Left kidney (tissue), 2 donors: Measurements from ENCODE around the gene UCN. TPM values are rescaled to one million over a fixed set of nuclear protein-coding genes. Genes with fewer than 3 reads are reported as not detected.

ENCODE experiments used
- DNase-seq: peaks from one replicate; pipeline ENCODE4 v3.0.0-alpha.2; 2013
- polyA plus RNA-seq: library from polyadenylated mRNA; unstranded; fragments of 120-200 nt; gene quantifications from one replicate; pipeline ENCODE4 v1.2.1, GENCODE V29; 2013; ENCODE audit not compliant: insufficient read length

Gene UCN
- polyA plus RNA-seq, 1 donor: 0.65 TPM

DNA sequence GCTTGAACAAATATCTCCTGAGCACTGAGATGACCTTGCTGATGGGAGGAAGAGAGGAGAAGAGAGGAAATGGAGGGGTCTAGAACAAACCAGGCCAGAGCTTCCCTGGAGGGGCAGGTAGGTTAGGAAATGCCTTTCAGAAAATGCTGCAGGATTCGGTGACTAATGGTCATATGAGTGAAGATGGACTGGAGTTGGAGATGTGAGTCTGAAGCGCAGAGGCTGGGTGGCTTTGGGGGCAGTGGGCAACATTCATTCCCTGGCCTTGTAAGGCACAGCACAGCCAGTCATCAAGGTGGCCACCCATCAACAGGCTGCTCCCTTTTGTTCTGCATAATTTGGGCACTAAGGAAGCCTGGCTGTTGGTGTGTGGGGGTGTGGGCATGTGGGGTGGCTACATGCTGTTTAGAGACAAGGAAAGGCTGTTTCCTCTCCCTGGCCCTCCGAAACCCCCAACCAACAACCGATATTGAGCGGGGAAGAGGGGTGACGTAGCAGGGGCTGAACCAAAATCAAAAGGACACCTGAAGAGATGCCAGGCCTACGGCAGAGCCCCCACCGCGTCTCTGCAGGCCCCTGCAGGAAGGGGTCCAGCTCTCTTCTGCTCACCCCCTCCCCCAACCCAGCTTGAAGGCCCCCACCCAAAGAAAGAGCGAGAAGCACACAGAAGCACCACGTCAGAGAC is 46.9 kb downstream of the UCN start:
- no peak for DNase-seq

DNA sequence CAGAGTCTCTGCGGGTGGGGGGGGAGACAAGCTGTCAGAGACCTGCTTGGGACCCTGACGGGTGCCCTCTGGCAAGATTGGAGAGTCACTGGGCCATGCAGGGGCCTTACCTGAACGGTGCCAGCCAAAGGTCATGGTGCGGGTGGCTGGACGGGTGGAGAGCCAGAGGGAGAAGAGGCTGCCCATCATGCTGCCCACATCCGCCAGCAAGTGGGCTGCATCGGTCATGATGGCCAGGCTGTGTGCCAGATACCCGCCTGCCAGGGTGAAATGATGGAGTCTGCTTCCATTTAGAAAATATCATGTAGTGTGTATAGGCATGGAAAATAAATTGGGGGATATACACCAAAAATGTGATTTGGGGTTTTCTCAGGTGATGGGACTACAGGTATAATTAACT is 50.2 kb downstream of the UCN start:
- DNase-seq: no peak

Other genes with a start within 250 kb of the UCN start
- gene OST4, start 236.8 kb downstream of the UCN start, polyA plus RNA-seq: 205 TPM
- 57.7 TPM for gene EMILIN1, start 229.8 kb downstream of the UCN start, polyA plus RNA-seq
- gene KHK, start 221.7 kb downstream of the UCN start, polyA plus RNA-seq: 47.9 TPM
- 5.4 TPM for gene CGREF1, start 189.3 kb downstream of the UCN start, polyA plus RNA-seq
- 1.4 TPM for gene ABHD1, start 184.6 kb downstream of the UCN start, polyA plus RNA-seq
- 49.3 TPM for gene PREB, start 173.8 kb downstream of the UCN start, polyA plus RNA-seq
- not detected for gene PRR30, start 169.0 kb downstream of the UCN start, polyA plus RNA-seq
- 0.50 TPM for gene TCF23, start 159.4 kb downstream of the UCN start, polyA plus RNA-seq
- gene ATRAID, start 96.4 kb downstream of the UCN start, polyA plus RNA-seq: 147 TPM
- 48.6 TPM for gene SLC5A6, start 96.2 kb downstream of the UCN start, polyA plus RNA-seq
- gene CAD, start 91.1 kb downstream of the UCN start, polyA plus RNA-seq: 54.3 TPM
- gene SLC30A3, start 45.4 kb downstream of the UCN start, polyA plus RNA-seq: 6.2 TPM
- 2.0 TPM for gene DNAJC5G, start 33.0 kb downstream of the UCN start, polyA plus RNA-seq
- gene TRIM54, start 26.0 kb downstream of the UCN start, polyA plus RNA-seq: 6.7 TPM
- 97.4 TPM for gene MPV17, start 14.7 kb upstream of the UCN start, polyA plus RNA-seq
- gene GTF3C2, start 48.3 kb upstream of the UCN start, polyA plus RNA-seq: 86.7 TPM
- gene EIF2B4, start 61.9 kb upstream of the UCN start, polyA plus RNA-seq: 57.9 TPM
- 94.4 TPM for gene SNX17, start 62.2 kb upstream of the UCN start, polyA plus RNA-seq
- gene ZNF513, start 72.3 kb upstream of the UCN start, polyA plus RNA-seq: 19.6 TPM
- gene PPM1G, start 101.1 kb upstream of the UCN start, polyA plus RNA-seq: 96.0 TPM
- gene NRBP1, start 120.2 kb upstream of the UCN start, polyA plus RNA-seq: 132 TPM
- gene KRTCAP3, start 133.9 kb upstream of the UCN start, polyA plus RNA-seq: 10.7 TPM
- gene IFT172, start 181.3 kb upstream of the UCN start, polyA plus RNA-seq: 71.8 TPM
- 6.8 TPM for gene FNDC4, start 186.8 kb upstream of the UCN start, polyA plus RNA-seq
- 0.10 TPM for gene GCKR, start 188.4 kb upstream of the UCN start, polyA plus RNA-seq